ENCODE measurements around the gene ASB1.

GRCh38 chr2:238381341-238382115, 45.2 kb upstream of the ASB1 start:
- TF ChIP-seq POLR2A (IDR thresholded peaks at IDR 0.05), result no peak
- no peak for TF ChIP-seq CTCF (IDR thresholded peaks at IDR 0.05)

Data from esophagus squamous epithelium (tissue), 4 donors.